Measurements from ENCODE around the gene CDC42BPB. TPM values are rescaled to one million over a fixed set of nuclear protein-coding genes. Genes with fewer than 3 reads are reported as not detected.

The CDC42BPB gene
- total RNA-seq, 1 experiment from 2014 or later, result 1.6 TPM

DNA sequence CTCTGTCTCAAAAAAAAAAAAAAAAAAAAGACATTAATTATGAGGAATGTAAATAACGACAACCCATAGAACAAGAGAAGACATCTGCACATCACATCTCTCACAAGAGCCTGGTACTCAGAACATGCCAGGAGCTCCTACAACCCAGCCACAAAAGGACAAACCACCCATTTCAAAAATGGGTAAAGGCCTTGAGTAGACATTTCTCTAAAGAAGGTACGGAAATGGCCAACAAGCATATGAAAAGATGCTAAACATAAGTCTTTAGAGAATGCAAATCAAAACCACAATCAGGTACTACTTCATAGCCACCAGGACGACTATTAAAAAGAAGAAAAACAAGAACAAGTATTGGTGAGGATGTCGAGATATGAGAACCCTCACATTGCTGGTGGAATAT is 121.6 kb downstream of the CDC42BPB start:
- Histone ChIP-seq H3K36me3 (ENCODE audit: insufficient read depth, low read length) (peaks cover 25% of the 10 kb centered on the region), H3K9ac (ENCODE audit: low read length) (peak overlapping the region; percentile 4; the same call in 1 of the 2 replicates), H3K4me1 (ENCODE audit: low read length) (peaks cover 57% of the 10 kb centered on the region), H4K20me1 (ENCODE audit: insufficient read depth, low read depth, low read length) (no peaks in the 10 kb centered on the region), H3K9me3 (ENCODE audit: low read length) (no peaks in the 10 kb centered on the region), H3K79me2 (ENCODE audit: low read length) (no peaks in the 10 kb centered on the region), H2AFZ (ENCODE audit: low read length) (no peak overlapping the region), H3K9me2 (replicated peaks; ENCODE audit: insufficient read depth, low read length) (no peaks in the 10 kb centered on the region), H3K4me3 (ENCODE audit: low read length) (no peak overlapping the region), H3K27ac (ENCODE audit: low read length) (peak overlapping the region; percentile 35), H3K4me2 (ENCODE audit: low read depth, low read length, poor library complexity, severe bottlenecking) (peak overlapping the region; percentile 36), H3K27me3 (ENCODE audit: low read length) (no peaks in the 10 kb centered on the region)
- DNase-seq, result peak; percentile 68

DNA sequence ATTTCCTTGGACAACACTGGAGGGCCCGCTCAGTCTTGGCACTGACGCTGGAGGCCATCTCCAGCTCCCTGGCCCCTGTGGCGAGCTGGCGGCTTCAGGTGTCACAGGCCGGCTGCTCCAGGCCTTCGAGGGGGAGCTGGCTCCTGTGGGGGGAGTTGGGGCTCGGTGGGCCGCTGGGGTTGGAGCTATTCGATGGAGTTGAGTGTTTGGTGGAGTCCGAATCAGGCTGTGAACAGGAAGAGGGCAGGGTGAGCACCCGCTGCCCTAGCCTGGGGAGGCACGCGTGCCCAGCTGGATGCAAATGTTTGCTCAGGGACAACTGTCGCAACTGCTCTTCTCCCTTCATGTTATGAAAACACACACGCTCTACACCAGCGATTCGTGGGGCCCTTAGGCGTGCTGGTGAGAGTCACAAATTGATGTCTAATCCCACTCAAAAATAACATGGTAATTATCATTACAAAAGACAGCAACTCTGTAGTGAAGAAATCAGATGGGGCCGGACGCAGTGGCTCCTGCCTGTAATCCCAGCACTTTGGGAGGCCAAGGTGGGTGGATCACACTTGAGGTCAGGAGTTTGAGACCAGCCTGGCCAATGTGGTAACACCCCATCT is 123.6 kb downstream of the CDC42BPB start:
- Histone ChIP-seq H3K9me3 (ENCODE audit: low read length) (no peaks in the 10 kb centered on the region), H3K9me2 (replicated peaks; ENCODE audit: insufficient read depth, low read length) (no peaks in the 10 kb centered on the region), H3K27me3 (ENCODE audit: low read length) (no peaks in the 10 kb centered on the region), H3K4me1 (ENCODE audit: low read length) (peaks cover 51% of the 10 kb centered on the region), H2AFZ (ENCODE audit: low read length) (no peak overlapping the region), H3K36me3 (ENCODE audit: insufficient read depth, low read length) (peaks cover 36% of the 10 kb centered on the region), H3K4me2 (ENCODE audit: low read depth, low read length, poor library complexity, severe bottlenecking) (no peak overlapping the region), H4K20me1 (ENCODE audit: insufficient read depth, low read depth, low read length) (peaks cover 4% of the 10 kb centered on the region; the same call in 1 of the 2 replicates), H3K9ac (ENCODE audit: low read length) (no peak overlapping the region), H3K79me2 (ENCODE audit: low read length) (no peaks in the 10 kb centered on the region), H3K27ac (ENCODE audit: low read length) (no peak overlapping the region), H3K4me3 (ENCODE audit: low read length) (no peak overlapping the region)
- DNase-seq, result no peak

DNA sequence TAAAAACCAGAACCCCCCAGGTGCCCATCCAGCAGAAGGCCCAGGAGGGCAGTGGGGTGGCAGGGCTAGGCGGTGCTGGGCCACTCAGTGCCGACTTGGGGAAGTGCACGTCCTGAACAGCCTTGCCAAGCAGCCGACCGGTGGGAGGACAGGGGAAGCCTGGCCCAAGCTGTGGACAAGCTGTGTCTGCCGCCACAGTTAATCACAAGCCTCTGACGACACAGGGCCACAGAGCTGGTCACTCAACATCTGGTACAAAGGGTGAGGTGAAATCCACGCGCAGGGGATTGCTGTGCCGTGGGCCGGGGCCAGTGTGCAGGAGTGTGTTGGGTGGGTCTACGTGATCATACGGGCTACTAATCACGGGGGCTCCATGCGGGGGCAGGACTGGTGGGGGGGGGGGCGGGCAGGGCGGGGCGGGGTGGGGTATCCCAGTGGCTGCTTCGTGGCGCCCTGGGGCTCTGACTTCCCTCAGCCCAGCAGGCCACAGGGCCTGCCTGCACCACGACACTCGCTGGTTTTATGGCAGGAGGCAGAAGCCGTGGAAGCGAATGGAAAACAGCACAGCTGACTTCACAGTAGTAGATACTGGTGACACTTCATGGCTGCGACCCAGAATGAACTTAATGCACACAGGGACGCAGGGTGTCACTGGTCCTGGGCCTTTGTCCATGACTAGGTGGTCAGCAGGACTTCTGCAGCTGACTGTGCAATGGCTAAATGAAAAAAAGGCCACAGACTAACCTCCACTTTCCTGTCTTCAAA is 124.7 kb downstream of the CDC42BPB start:
- H3K4me2 ChIP-seq (ENCODE audit: low read depth, low read length, poor library complexity, severe bottlenecking), result no peak overlapping the region
- H3K79me2 ChIP-seq (ENCODE audit: low read length), result no peaks in the 10 kb centered on the region
- no peak for DNase-seq
- H3K36me3 ChIP-seq (ENCODE audit: insufficient read depth, low read length), result peaks cover 36% of the 10 kb centered on the region
- no peak overlapping the region for H3K9ac ChIP-seq (ENCODE audit: low read length)
- no peaks in the 10 kb centered on the region for H3K9me3 ChIP-seq (ENCODE audit: low read length)
- no peaks in the 10 kb centered on the region for H3K27me3 ChIP-seq (ENCODE audit: low read length)
- no peak overlapping the region for H2AFZ ChIP-seq (ENCODE audit: low read length)
- H4K20me1 ChIP-seq (ENCODE audit: insufficient read depth, low read depth, low read length), result peaks cover 4% of the 10 kb centered on the region; the same call in 1 of the 2 replicates
- H3K4me1 ChIP-seq (ENCODE audit: low read length), result peaks cover 61% of the 10 kb centered on the region
- no peak overlapping the region for H3K4me3 ChIP-seq (ENCODE audit: low read length)
- H3K27ac ChIP-seq (ENCODE audit: low read length), result no peak overlapping the region
- no peaks in the 10 kb centered on the region for H3K9me2 ChIP-seq (replicated peaks; ENCODE audit: insufficient read depth, low read length)

DNA sequence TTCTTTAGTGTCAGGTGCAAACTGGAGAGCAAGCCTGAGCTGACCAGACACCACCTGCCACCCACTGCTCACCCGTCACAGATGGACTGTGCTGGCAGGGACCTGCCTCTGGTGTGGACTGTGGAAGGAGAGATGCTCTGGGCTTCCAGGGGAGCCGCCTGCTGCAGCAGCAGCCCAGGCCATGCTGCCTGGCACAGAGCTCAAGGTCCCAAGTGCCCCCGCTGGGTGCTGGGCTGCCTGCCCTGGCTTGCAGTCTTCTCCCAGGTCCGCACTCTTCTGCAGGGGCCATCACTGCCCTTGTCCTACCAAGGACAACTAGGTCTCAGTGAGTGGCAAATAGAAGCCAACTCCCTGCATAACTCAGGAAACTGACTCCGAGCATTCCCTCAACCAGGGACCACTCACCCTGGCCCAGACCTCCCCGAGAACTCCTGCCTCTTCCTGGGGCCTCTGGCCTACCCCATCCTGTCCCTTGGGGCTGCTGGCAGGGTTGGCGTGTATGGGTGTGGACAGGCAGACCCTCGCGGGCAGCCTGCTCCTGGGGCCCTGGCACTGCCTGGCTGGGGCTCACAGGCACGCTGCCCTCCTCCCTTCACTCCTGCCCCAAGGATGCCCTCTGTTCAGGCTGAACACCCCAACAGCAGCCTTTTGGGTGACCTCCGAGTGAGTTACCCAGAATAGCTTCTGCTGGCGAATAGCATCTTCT is 125.6 kb downstream of the CDC42BPB start:
- Histone ChIP-seq H3K27me3 (ENCODE audit: low read length) (no peaks in the 10 kb centered on the region), H3K27ac (ENCODE audit: low read length) (no peak overlapping the region), H3K9me3 (ENCODE audit: low read length) (no peaks in the 10 kb centered on the region), H3K4me3 (ENCODE audit: low read length) (no peak overlapping the region), H3K9ac (ENCODE audit: low read length) (no peak overlapping the region), H3K9me2 (replicated peaks; ENCODE audit: insufficient read depth, low read length) (no peaks in the 10 kb centered on the region), H2AFZ (ENCODE audit: low read length) (no peak overlapping the region), H4K20me1 (ENCODE audit: insufficient read depth, low read depth, low read length) (peaks cover 4% of the 10 kb centered on the region; the same call in 1 of the 2 replicates), H3K4me2 (ENCODE audit: low read depth, low read length, poor library complexity, severe bottlenecking) (no peak overlapping the region), H3K36me3 (ENCODE audit: insufficient read depth, low read length) (peaks cover 36% of the 10 kb centered on the region), H3K79me2 (ENCODE audit: low read length) (no peaks in the 10 kb centered on the region), H3K4me1 (ENCODE audit: low read length) (peaks cover 69% of the 10 kb centered on the region)
- no peak for DNase-seq

DNA sequence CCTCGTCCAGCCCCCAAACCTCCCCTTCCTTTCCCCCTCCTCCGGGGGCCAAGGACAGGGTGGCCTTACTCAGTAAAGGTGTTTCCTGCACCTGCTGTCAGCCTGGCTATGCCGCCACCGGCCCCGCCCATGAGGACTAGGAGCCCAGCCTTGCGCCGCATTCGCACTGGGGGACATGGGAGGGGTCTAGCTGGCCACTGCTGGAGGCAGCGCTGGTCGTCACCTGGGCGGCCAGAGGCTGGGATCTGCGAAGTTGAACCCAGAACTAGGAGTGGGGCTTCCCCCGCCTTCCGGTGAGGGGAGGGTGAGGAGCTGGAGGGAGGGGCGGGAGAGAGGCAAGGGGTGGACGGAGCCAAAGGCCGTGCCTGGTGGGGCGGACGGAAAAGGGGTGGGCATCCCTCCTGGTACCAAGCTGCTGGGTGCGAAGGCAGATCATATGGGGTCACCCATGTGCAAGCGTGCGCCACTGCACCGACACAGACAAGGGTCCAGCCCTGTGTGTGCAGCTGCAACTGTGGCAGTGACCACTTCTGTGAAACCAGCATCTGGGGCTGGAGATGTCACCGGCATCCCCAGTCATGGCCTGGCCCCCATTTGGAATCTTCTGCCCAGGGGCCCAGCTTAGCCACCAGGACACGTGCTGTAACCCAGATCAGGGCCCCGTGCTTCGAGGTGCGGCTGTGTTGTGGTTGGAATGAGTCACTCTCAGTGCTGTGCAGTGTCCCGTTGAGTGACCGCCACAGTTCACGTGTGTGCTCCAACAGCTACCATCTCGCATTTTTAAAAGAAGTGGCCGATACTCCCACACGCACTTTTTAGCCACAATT is 126.4 kb downstream of the CDC42BPB start:
- Histone ChIP-seq H3K4me2 (ENCODE audit: low read depth, low read length, poor library complexity, severe bottlenecking) (no peak overlapping the region), H3K4me1 (ENCODE audit: low read length) (peaks cover 65% of the 10 kb centered on the region), H4K20me1 (ENCODE audit: insufficient read depth, low read depth, low read length) (peaks cover 4% of the 10 kb centered on the region; the same call in 1 of the 2 replicates), H2AFZ (ENCODE audit: low read length) (no peak overlapping the region), H3K79me2 (ENCODE audit: low read length) (no peaks in the 10 kb centered on the region), H3K4me3 (ENCODE audit: low read length) (no peak overlapping the region), H3K9me2 (replicated peaks; ENCODE audit: insufficient read depth, low read length) (no peaks in the 10 kb centered on the region), H3K9ac (ENCODE audit: low read length) (no peak overlapping the region), H3K36me3 (ENCODE audit: insufficient read depth, low read length) (peaks cover 36% of the 10 kb centered on the region), H3K27me3 (ENCODE audit: low read length) (no peaks in the 10 kb centered on the region), H3K9me3 (ENCODE audit: low read length) (no peaks in the 10 kb centered on the region), H3K27ac (ENCODE audit: low read length) (no peak overlapping the region)
- no peak for DNase-seq

DNA sequence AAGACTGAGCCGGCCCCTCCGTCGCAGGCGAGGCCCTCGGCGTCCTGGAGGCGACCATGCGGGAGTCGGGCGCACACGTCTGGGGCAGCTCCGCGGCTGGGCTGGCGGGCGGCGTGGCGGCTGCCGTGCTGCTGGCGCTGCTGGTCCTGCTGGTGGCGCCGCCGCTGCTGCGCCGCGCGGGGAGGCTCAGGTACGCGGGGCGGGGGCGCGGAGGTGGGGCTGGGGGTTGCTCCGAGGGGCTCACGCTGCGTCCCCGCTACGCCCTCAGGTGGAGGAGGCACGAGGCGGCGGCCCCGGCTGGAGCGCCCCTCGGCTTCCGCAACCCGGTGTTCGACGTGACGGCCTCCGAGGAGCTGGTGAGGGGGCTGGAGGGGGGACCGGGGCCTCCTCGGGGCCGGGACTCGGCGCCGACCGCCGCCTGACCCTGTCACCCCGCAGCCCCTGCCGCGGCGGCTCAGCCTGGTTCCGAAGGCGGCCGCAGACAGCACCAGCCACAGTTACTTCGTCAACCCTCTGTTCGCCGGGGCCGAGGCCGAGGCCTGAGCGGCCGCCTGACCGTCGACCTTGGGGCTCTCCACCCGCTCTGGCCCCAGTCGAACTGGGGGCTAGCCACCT is 127.1 kb downstream of the CDC42BPB start:
- Histone ChIP-seq H3K4me3 (ENCODE audit: low read length) (no peak overlapping the region), H3K79me2 (ENCODE audit: low read length) (no peaks in the 10 kb centered on the region), H3K4me2 (ENCODE audit: low read depth, low read length, poor library complexity, severe bottlenecking) (no peak overlapping the region), H3K4me1 (ENCODE audit: low read length) (peaks cover 65% of the 10 kb centered on the region), H4K20me1 (ENCODE audit: insufficient read depth, low read depth, low read length) (peaks cover 4% of the 10 kb centered on the region; the same call in 1 of the 2 replicates), H3K27ac (ENCODE audit: low read length) (no peak overlapping the region), H3K36me3 (ENCODE audit: insufficient read depth, low read length) (peaks cover 36% of the 10 kb centered on the region), H3K9me3 (ENCODE audit: low read length) (no peaks in the 10 kb centered on the region), H3K27me3 (ENCODE audit: low read length) (no peaks in the 10 kb centered on the region), H2AFZ (ENCODE audit: low read length) (no peak overlapping the region), H3K9ac (ENCODE audit: low read length) (no peak overlapping the region), H3K9me2 (replicated peaks; ENCODE audit: insufficient read depth, low read length) (no peaks in the 10 kb centered on the region)
- no peak for DNase-seq

DNA sequence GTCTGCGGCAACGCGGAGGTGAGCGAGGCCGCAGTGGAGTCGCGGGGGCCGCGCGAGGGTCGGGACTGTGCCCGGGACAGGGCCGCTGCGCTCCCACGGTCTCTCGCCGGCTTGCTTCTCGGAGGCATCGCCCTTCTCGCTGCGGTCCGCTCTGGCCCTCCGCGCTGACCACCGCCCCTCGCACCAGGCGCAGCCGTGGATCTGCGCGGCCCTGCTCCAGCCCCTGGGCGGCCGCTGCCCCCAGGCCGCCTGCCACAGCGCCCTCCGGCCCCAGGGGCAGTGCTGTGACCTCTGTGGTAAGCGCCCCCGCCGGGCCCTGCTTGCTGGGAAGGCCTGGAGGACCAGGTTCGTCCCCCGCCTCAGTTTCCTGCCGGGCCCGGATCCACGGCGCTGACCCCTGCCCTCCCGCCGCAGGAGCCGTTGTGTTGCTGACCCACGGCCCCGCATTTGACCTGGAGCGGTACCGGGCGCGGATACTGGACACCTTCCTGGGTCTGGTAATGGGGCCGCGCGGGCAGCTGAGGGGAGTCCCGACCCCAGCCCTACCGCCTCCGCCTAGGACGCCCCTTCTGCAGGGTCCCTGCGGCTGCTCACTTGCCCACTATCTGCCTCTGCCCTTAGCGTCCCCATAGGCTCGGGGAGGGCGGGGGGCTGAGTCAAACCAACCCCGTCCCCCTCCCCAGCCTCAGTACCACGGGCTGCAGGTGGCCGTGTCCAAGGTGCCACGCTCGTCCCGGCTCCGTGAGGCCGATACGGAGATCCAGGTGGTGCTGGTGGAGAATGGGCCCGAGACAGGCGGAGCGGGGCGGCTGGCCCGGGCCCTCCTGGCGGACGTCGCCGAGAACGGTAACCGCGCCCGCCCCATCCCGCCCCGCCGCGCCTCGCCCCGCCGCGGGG is 127.9 kb downstream of the CDC42BPB start:
- Histone ChIP-seq H3K27me3 (ENCODE audit: low read length) (no peaks in the 10 kb centered on the region), H3K9ac (ENCODE audit: low read length) (no peak overlapping the region), H3K9me2 (replicated peaks; ENCODE audit: insufficient read depth, low read length) (no peaks in the 10 kb centered on the region), H3K4me2 (ENCODE audit: low read depth, low read length, poor library complexity, severe bottlenecking) (no peak overlapping the region), H3K36me3 (ENCODE audit: insufficient read depth, low read length) (peaks cover 36% of the 10 kb centered on the region), H3K9me3 (ENCODE audit: low read length) (no peaks in the 10 kb centered on the region), H3K4me1 (ENCODE audit: low read length) (peaks cover 63% of the 10 kb centered on the region), H3K79me2 (ENCODE audit: low read length) (no peaks in the 10 kb centered on the region), H4K20me1 (ENCODE audit: insufficient read depth, low read depth, low read length) (peaks cover 4% of the 10 kb centered on the region; the same call in 1 of the 2 replicates), H2AFZ (ENCODE audit: low read length) (no peak overlapping the region), H3K4me3 (ENCODE audit: low read length) (no peak overlapping the region), H3K27ac (ENCODE audit: low read length) (no peak overlapping the region)
- DNase-seq, result no peak
